Activated CD4-positive, alpha-beta T cell treated with anti-CD3 and anti-CD28 coated beads, Interleukin-2, amount 50 U/mL, for 4 hours (primary cell): Measurements from ENCODE around the gene ATL3.
"Not testable (repeated sequence)": the region's sequence is repeated elsewhere in the genome, so short reads cannot be mapped to it uniquely, and the experiment has no call there.

ENCODE experiments used
- DNase-seq, 2 experiments: peaks; one replicate each; pipeline ENCODE4 v3.0.0-alpha.2; 2020

Gene ATL3

GRCh38 chr11:63586451-63587166, 84.6 kb downstream of the ATL3 start:
- DNase-seq = no peak

- DNase-seq = no peak
Measured at GRCh38 chr11:63583357-63583677, 87.9 kb downstream of the ATL3 start.

- DNase-seq = not testable (repeated sequence)
Measured at GRCh38 chr11:63581224-63581623, 90.0 kb downstream of the ATL3 start.

GRCh38 chr11:63578882-63579281, 92.3 kb downstream of the ATL3 start:
- DNase-seq = not testable (repeated sequence)

- no peak for DNase-seq
Measured at GRCh38 chr11:63574856-63575602, 96.1 kb downstream of the ATL3 start.
